ENCODE measurements around the gene IL31RA. TPM values are rescaled to one million over a fixed set of nuclear protein-coding genes. Genes with fewer than 3 reads are reported as not detected.
"Not testable (repeated sequence)": the region's sequence is repeated elsewhere in the genome, so short reads cannot be mapped to it uniquely, and the experiment has no call there.

Gene IL31RA
- total RNA-seq: 1.8 TPM

- peaks cover 7% of the 10 kb centered on the region for H3K27me3 ChIP-seq (ENCODE audit: insufficient read depth, low read length)
- H3K4me3 ChIP-seq (ENCODE audit: low read length): no peak within 1 kb of the TSS
- peaks cover 44% of the 10 kb centered on the region for H3K4me1 ChIP-seq (ENCODE audit: insufficient read depth, low read length)
- no peaks in the 10 kb centered on the region for H3K9me3 ChIP-seq (ENCODE audit: low read depth, low read length)
Measured at GRCh38 chr5:55850839-55851674, at the start of gene IL31RA. Gene IL31RA, plus strand, starts transcription at chr5:55851357. Its CDS starts 214 bp downstream, at chr5:55851571.

GRCh38 chr5:55808814-55809213, 42.3 kb upstream of the IL31RA start:
- not testable (repeated sequence) for H3K4me1 ChIP-seq (ENCODE audit: insufficient read depth, low read length); H3K4me3 ChIP-seq (ENCODE audit: low read length); H3K9me3 ChIP-seq (ENCODE audit: low read depth, low read length); H3K27me3 ChIP-seq (ENCODE audit: insufficient read depth, low read length)

- H3K4me1 ChIP-seq (ENCODE audit: insufficient read depth, low read length); H3K9me3 ChIP-seq (ENCODE audit: low read depth, low read length); H3K4me3 ChIP-seq (ENCODE audit: low read length): not testable (repeated sequence)
- H3K27me3 ChIP-seq (ENCODE audit: insufficient read depth, low read length): peaks cover 19% of the 10 kb centered on the region
Measured at GRCh38 chr5:55815939-55816338, 35.2 kb upstream of the IL31RA start.

GRCh38 chr5:55816342-55816741, 34.8 kb upstream of the IL31RA start:
- Histone ChIP-seq H3K27me3 (ENCODE audit: insufficient read depth, low read length) (peaks cover 24% of the 10 kb centered on the region), H3K4me3 (ENCODE audit: low read length) (no peak overlapping the region), H3K9me3 (ENCODE audit: low read depth, low read length) (no peaks in the 10 kb centered on the region), H3K4me1 (ENCODE audit: insufficient read depth, low read length) (no peaks in the 10 kb centered on the region)

GRCh38 chr5:55817030-55817429, 34.1 kb upstream of the IL31RA start:
- no peaks in the 10 kb centered on the region for H3K9me3 ChIP-seq (ENCODE audit: low read depth, low read length)
- peaks cover 30% of the 10 kb centered on the region for H3K27me3 ChIP-seq (ENCODE audit: insufficient read depth, low read length)
- peaks cover 6% of the 10 kb centered on the region for H3K4me1 ChIP-seq (ENCODE audit: insufficient read depth, low read length)
- no peak overlapping the region for H3K4me3 ChIP-seq (ENCODE audit: low read length)

- H3K4me3 ChIP-seq (ENCODE audit: low read length): no peak overlapping the region
- H3K4me1 ChIP-seq (ENCODE audit: insufficient read depth, low read length): peaks cover 8% of the 10 kb centered on the region
- H3K27me3 ChIP-seq (ENCODE audit: insufficient read depth, low read length): peaks cover 47% of the 10 kb centered on the region
- no peaks in the 10 kb centered on the region for H3K9me3 ChIP-seq (ENCODE audit: low read depth, low read length)
Measured at GRCh38 chr5:55820488-55820887, 30.7 kb upstream of the IL31RA start.

- Histone ChIP-seq H3K9me3 (ENCODE audit: low read depth, low read length) (no peaks in the 10 kb centered on the region), H3K4me3 (ENCODE audit: low read length) (no peak overlapping the region), H3K4me1 (ENCODE audit: insufficient read depth, low read length) (peaks cover 8% of the 10 kb centered on the region), H3K27me3 (ENCODE audit: insufficient read depth, low read length) (peaks cover 47% of the 10 kb centered on the region)
Measured at GRCh38 chr5:55821731-55822512, 29.2 kb upstream of the IL31RA start.

GRCh38 chr5:55823151-55823796, 27.9 kb upstream of the IL31RA start:
- Histone ChIP-seq H3K4me3 (ENCODE audit: low read length) (no peak overlapping the region), H3K27me3 (ENCODE audit: insufficient read depth, low read length) (peaks cover 41% of the 10 kb centered on the region), H3K9me3 (ENCODE audit: low read depth, low read length) (no peaks in the 10 kb centered on the region), H3K4me1 (ENCODE audit: insufficient read depth, low read length) (peaks cover 8% of the 10 kb centered on the region)

- Histone ChIP-seq H3K4me3 (ENCODE audit: low read length) (no peak overlapping the region), H3K9me3 (ENCODE audit: low read depth, low read length) (no peaks in the 10 kb centered on the region), H3K4me1 (ENCODE audit: insufficient read depth, low read length) (no peaks in the 10 kb centered on the region), H3K27me3 (ENCODE audit: insufficient read depth, low read length) (no peaks in the 10 kb centered on the region)
Measured at GRCh38 chr5:55829956-55830355, 21.2 kb upstream of the IL31RA start.

GRCh38 chr5:55832446-55832845, 18.7 kb upstream of the IL31RA start:
- no peaks in the 10 kb centered on the region for H3K4me1 ChIP-seq (ENCODE audit: insufficient read depth, low read length)
- H3K4me3 ChIP-seq (ENCODE audit: low read length): no peak overlapping the region
- no peaks in the 10 kb centered on the region for H3K9me3 ChIP-seq (ENCODE audit: low read depth, low read length)
- H3K27me3 ChIP-seq (ENCODE audit: insufficient read depth, low read length): no peaks in the 10 kb centered on the region

- H3K4me3 ChIP-seq (ENCODE audit: low read length): no peak overlapping the region
- H3K9me3 ChIP-seq (ENCODE audit: low read depth, low read length): no peaks in the 10 kb centered on the region
- no peaks in the 10 kb centered on the region for H3K27me3 ChIP-seq (ENCODE audit: insufficient read depth, low read length)
- H3K4me1 ChIP-seq (ENCODE audit: insufficient read depth, low read length): no peaks in the 10 kb centered on the region
Measured at GRCh38 chr5:55836191-55836590, 15.0 kb upstream of the IL31RA start.

GRCh38 chr5:55841976-55842375, 9.2 kb upstream of the IL31RA start:
- Histone ChIP-seq H3K9me3 (ENCODE audit: low read depth, low read length) (no peaks in the 10 kb centered on the region), H3K27me3 (ENCODE audit: insufficient read depth, low read length) (no peaks in the 10 kb centered on the region), H3K4me3 (ENCODE audit: low read length) (no peak overlapping the region), H3K4me1 (ENCODE audit: insufficient read depth, low read length) (no peaks in the 10 kb centered on the region)

- Histone ChIP-seq H3K9me3 (ENCODE audit: low read depth, low read length) (no peaks in the 10 kb centered on the region), H3K27me3 (ENCODE audit: insufficient read depth, low read length) (peaks cover 7% of the 10 kb centered on the region), H3K4me1 (ENCODE audit: insufficient read depth, low read length) (peaks cover 20% of the 10 kb centered on the region), H3K4me3 (ENCODE audit: low read length) (no peak overlapping the region)
Measured at GRCh38 chr5:55847837-55848236, 3.3 kb upstream of the IL31RA start.

GRCh38 chr5:55848783-55849182, 2.4 kb upstream of the IL31RA start:
- Histone ChIP-seq H3K4me1 (ENCODE audit: insufficient read depth, low read length) (peaks cover 27% of the 10 kb centered on the region), H3K4me3 (ENCODE audit: low read length) (no peak overlapping the region)

GRCh38 chr5:55851675-55851979, 470 bp downstream of the IL31RA start:
- H3K9me3 ChIP-seq (ENCODE audit: low read depth, low read length): no peaks in the 10 kb centered on the region
- H3K4me1 ChIP-seq (ENCODE audit: insufficient read depth, low read length): peaks cover 48% of the 10 kb centered on the region
- H3K27me3 ChIP-seq (ENCODE audit: insufficient read depth, low read length): peaks cover 7% of the 10 kb centered on the region
- H3K4me3 ChIP-seq (ENCODE audit: low read length): no peak overlapping the region

More at GRCh38 chr5:55848783-55849182, 2.4 kb upstream of the IL31RA start:
- Histone ChIP-seq H3K27me3 (ENCODE audit: insufficient read depth, low read length) (peaks cover 7% of the 10 kb centered on the region), H3K9me3 (ENCODE audit: low read depth, low read length) (no peaks in the 10 kb centered on the region)
